Osteoblast (primary cell): ENCODE data around the gene AHCYL1. TPM values are rescaled to one million over a fixed set of nuclear protein-coding genes. Genes with fewer than 3 reads are reported as not detected.
A peak's percentile ranks its signal among the peaks of the same experiment; 100 is the strongest.
"Not testable (repeated sequence)": the region's sequence is repeated elsewhere in the genome, so short reads cannot be mapped to it uniquely, and the experiment has no call there.

Experiments used
- DNase-seq: peaks from one replicate; pipeline ENCODE4 v3.0.0; 2011; ENCODE audit warnings: low spot score, mixed read lengths; ENCODE audit not compliant: insufficient read length; ENCODE audit errors: missing footprints
- H2AFZ ChIP-seq: 2 replicates; pipeline ENCODE4 v1.6.0; 2011; ENCODE audit warnings: mild to moderate bottlenecking, low read length
- H3K27ac ChIP-seq: 2 replicates; pipeline ENCODE4 v1.5.1; 2011; ENCODE audit warnings: mild to moderate bottlenecking, low read depth, low read length, moderate library complexity
- H3K27me3 ChIP-seq: 2 replicates; pipeline ENCODE4 v1.6.0; 2012; ENCODE audit warnings: mild to moderate bottlenecking, control low read depth, inconsistent platforms, low read length, moderate library complexity; ENCODE audit not compliant: insufficient read depth
- H3K36me3 ChIP-seq: 2 replicates; pipeline ENCODE4 v1.5.1; 2011; ENCODE audit warnings: mild to moderate bottlenecking, low read length, control low read depth, moderate library complexity; ENCODE audit not compliant: insufficient read depth
- H3K4me1 ChIP-seq: 2 replicates; pipeline ENCODE4 v1.5.1; 2011; ENCODE audit warnings: mild to moderate bottlenecking, low read length, control low read depth, moderate library complexity; ENCODE audit not compliant: insufficient read depth
- H3K4me2 ChIP-seq: 2 replicates; pipeline ENCODE4 v1.6.0; 2011; ENCODE audit warnings: mild to moderate bottlenecking, low read length; ENCODE audit not compliant: insufficient read depth
- H3K4me3 ChIP-seq: fragments of 200-600 bp; sonication (generic); 3 replicates; pipeline ENCODE4 v1.5.1; 2012; ENCODE audit warnings: mild to moderate bottlenecking, low read length, inconsistent platforms; ENCODE audit not compliant: insufficient read depth
- H3K79me2 ChIP-seq: 2 replicates; pipeline ENCODE4 v1.6.0; 2012; ENCODE audit warnings: mild to moderate bottlenecking, low read length, control low read depth, inconsistent platforms; ENCODE audit not compliant: insufficient read depth
- H3K9me3 ChIP-seq: 2 replicates; pipeline ENCODE4 v1.5.1; 2011; ENCODE audit warnings: low read depth, low read length, control low read depth
- H4K20me1 ChIP-seq: 2 replicates; pipeline ENCODE4 v1.6.0; 2012; ENCODE audit warnings: mild to moderate bottlenecking, low read length, control low read depth; ENCODE audit not compliant: insufficient read depth
- total RNA-seq: library from RNA; depleted of rRNA; stranded (reverse); fragments of >200 nt; gene quantifications from 2 replicates; pipeline ENCODE4 v1.2.3, GENCODE V29; 2012
- TF ChIP-seq, protein P1 (sequence below): IDR thresholded peaks from 2 replicates; pipeline ENCODE4 v1.5.1; 2011; ENCODE audit warnings: mild to moderate bottlenecking, low read depth, low read length, moderate library complexity; ENCODE audit errors: extremely low read depth

AHCYL1 gene
- total RNA-seq, 1 donor = 56.8 TPM

DNA sequence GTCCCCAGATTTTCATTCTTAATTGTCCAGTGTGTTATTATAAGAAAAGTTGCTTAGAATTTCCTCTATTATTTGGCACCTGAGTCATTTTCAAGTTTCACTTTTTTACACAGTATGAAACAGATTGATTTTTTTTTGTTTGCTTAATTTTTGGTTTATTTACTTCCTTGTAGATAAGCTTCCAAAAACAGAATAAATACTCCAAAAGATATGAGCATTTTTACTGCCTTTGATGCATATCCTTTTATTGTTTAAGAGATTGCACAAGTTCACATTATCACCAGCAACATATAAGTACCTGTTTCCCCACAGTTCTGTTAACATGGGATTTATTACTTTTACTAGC, 36.3 kb upstream of the AHCYL1 start:
- no peak overlapping the region for H3K4me3 ChIP-seq
- no peak overlapping the region for H2AFZ ChIP-seq
- no peaks in the 10 kb centered on the region for H3K27me3 ChIP-seq
- no peaks in the 10 kb centered on the region for H3K4me1 ChIP-seq
- DNase-seq = no peak
- TF ChIP-seq, protein P1, sequence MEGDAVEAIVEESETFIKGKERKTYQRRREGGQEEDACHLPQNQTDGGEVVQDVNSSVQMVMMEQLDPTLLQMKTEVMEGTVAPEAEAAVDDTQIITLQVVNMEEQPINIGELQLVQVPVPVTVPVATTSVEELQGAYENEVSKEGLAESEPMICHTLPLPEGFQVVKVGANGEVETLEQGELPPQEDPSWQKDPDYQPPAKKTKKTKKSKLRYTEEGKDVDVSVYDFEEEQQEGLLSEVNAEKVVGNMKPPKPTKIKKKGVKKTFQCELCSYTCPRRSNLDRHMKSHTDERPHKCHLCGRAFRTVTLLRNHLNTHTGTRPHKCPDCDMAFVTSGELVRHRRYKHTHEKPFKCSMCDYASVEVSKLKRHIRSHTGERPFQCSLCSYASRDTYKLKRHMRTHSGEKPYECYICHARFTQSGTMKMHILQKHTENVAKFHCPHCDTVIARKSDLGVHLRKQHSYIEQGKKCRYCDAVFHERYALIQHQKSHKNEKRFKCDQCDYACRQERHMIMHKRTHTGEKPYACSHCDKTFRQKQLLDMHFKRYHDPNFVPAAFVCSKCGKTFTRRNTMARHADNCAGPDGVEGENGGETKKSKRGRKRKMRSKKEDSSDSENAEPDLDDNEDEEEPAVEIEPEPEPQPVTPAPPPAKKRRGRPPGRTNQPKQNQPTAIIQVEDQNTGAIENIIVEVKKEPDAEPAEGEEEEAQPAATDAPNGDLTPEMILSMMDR = no peak
- no peak overlapping the region for H3K27ac ChIP-seq
- no peaks in the 10 kb centered on the region for H4K20me1 ChIP-seq
- H3K4me2 ChIP-seq = no peak overlapping the region
- H3K36me3 ChIP-seq = no peaks in the 10 kb centered on the region
- no peaks in the 10 kb centered on the region for H3K79me2 ChIP-seq
- no peaks in the 10 kb centered on the region for H3K9me3 ChIP-seq

DNA sequence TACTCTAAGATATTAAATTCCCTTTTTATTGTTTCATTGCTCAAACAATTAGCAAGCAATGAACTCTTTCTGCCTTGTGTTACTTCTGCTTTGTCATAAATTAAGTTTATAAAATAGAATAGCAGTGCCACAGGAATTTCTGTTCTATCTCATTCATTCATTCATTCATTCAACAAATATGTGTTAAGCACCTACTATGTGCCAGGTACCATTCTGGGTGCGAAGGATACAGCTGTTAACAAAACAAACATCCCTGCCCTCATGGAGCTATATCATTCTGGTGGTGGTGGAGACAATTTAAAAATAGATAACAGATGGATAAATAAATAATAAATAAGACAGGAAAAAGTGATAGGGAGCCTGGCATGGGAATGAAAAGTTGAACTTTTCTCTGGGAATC, 34.5 kb upstream of the AHCYL1 start:
- no peak overlapping the region for H3K4me3 ChIP-seq
- H3K9me3 ChIP-seq = no peaks in the 10 kb centered on the region
- H3K4me1 ChIP-seq = no peaks in the 10 kb centered on the region
- DNase-seq = no peak
- H4K20me1 ChIP-seq = no peaks in the 10 kb centered on the region
- H3K79me2 ChIP-seq = no peaks in the 10 kb centered on the region
- no peaks in the 10 kb centered on the region for H3K27me3 ChIP-seq
- H3K27ac ChIP-seq = no peak overlapping the region
- H3K36me3 ChIP-seq = no peaks in the 10 kb centered on the region
- no peak overlapping the region for H2AFZ ChIP-seq
- H3K4me2 ChIP-seq = no peak overlapping the region
- TF ChIP-seq, protein P1 = no peak

DNA sequence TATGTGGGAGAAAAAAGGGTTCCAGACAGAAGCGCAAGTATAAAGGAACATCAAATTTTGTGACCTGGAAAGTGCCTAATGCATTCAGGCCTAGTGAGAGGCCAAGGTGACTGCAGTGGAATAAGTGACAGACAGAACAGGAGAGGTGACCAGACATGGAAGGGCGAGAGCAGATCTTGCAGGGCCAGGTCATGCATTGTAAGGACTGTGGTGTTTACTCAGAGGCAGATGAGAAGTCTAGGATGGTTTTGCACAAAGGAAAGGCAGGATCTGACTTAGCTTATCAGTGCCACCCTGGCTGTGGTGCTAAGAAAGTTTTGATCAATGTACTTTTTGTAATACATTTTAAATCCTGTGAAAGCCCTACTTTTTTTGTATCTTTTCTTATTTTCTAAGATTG, 34.1 kb upstream of the AHCYL1 start:
- no peaks in the 10 kb centered on the region for H3K27me3 ChIP-seq
- no peak for DNase-seq
- no peak overlapping the region for H2AFZ ChIP-seq
- no peaks in the 10 kb centered on the region for H3K36me3 ChIP-seq
- H3K79me2 ChIP-seq = no peaks in the 10 kb centered on the region
- H3K4me3 ChIP-seq = no peak overlapping the region
- no peak overlapping the region for H3K4me2 ChIP-seq
- H3K4me1 ChIP-seq = no peaks in the 10 kb centered on the region
- H4K20me1 ChIP-seq = no peaks in the 10 kb centered on the region
- H3K27ac ChIP-seq = no peak overlapping the region
- TF ChIP-seq, protein P1 = no peak
- H3K9me3 ChIP-seq = no peaks in the 10 kb centered on the region

DNA sequence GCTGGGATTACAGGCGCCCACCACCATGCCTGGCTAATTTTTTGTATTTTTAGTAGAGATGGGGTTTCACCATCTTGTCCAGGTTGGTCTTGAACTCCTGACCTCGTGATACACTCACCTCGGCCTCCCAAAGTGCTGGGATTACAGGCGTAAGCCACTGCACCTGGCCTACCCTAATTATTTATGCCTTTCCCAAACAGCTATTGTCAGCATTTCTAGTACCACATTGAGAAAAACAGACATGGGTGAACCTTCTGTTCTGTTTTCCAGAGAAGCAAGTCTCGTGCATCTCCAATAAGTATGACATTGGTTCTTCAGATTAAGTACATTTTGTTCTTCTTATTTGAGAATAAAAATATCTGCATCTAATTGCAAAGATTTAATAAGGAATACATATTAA, 33.1 kb upstream of the AHCYL1 start:
- not testable (repeated sequence) for H3K4me3 ChIP-seq, H3K4me1 ChIP-seq, H3K27me3 ChIP-seq, H4K20me1 ChIP-seq, H3K36me3 ChIP-seq, DNase-seq, H2AFZ ChIP-seq, H3K27ac ChIP-seq, H3K9me3 ChIP-seq, H3K79me2 ChIP-seq, H3K4me2 ChIP-seq

DNA sequence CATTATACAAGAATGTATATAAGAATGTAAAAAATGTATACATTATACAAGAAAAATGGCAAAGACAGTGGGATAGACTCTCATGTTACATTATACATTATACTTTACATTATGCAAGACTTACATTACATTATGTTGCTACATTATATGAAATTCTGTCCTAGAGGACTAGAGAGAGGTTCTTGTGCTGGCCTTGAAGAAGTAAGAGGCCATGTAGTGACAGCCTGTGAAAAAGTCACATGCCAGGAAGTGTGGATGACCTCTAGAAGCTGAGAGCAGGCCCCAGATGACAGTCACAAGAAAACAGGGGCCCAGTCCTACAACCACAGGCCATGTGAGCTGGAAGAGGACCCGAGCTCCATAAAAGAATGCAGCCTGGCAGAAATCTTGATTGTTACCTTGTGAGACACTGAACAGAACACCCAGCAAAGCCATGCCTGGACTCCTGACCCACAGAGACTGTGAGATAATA, 30.5 kb upstream of the AHCYL1 start:
- Histone ChIP-seq H3K9me3 (no peaks in the 10 kb centered on the region), H3K79me2 (no peaks in the 10 kb centered on the region), H3K27me3 (no peaks in the 10 kb centered on the region), H2AFZ (peak overlapping the region; percentile 84), H3K36me3 (no peaks in the 10 kb centered on the region), H3K4me2 (no peak overlapping the region), H3K4me3 (no peak overlapping the region), H4K20me1 (no peaks in the 10 kb centered on the region), H3K4me1 (peaks cover under 1% of the 10 kb centered on the region), H3K27ac (no peak overlapping the region)
- DNase-seq = no peak
- TF ChIP-seq, protein P1 = no peak
